Endothelial cell of umbilical vein (primary cell): ENCODE results near the gene HABP4. TPM values are rescaled to one million over a fixed set of nuclear protein-coding genes. Genes with fewer than 3 reads are reported as not detected.

ENCODE experiments used
- BruUV-seq: library from RNA; stranded (reverse); fragments of 400-500 nt; replicated peaks from 2 replicates; lab custom pipeline; 2021; lab: Mats Ljungman, UMichigan
- CTCF ChIA-PET: fragments of 300-600, 350-600 bp; sonication (Branson Sonifier 250); formaldehyde crosslinking; loops from one replicate; lab custom pipeline; 2021; ENCODE audit warnings: antibody characterized with exemption, inconsistent platforms; lab: Charles Lee
- POLR2A ChIA-PET: fragments of 300-600, 350-600 bp; sonication (Branson Sonifier 250); formaldehyde crosslinking; loops from one replicate; lab custom pipeline; 2021; ENCODE audit warnings: antibody characterized with exemption, inconsistent platforms; lab: Charles Lee
- DNase-seq: peaks from one replicate; pipeline ENCODE4 v3.0.0-alpha.2; 2011; ENCODE audit warnings: low read depth, low spot score
- FAIRE-seq: peaks from 2 replicates; lab custom pipeline; 2011; peaks lifted over from hg19 to GRCh38; lab: Jason Lieb, UNC
- H2AFZ ChIP-seq: 2 replicates; pipeline ENCODE4 v1.6.0; 2012; ENCODE audit warnings: low read depth, low read length, control low read depth, inconsistent platforms
- H3K27ac ChIP-seq: 2 replicates; pipeline ENCODE4 v1.5.1; 2011; ENCODE audit warnings: low read depth, mild to moderate bottlenecking, control low read depth, low read length, moderate library complexity; ENCODE audit not compliant: insufficient read depth
- H3K27me3 ChIP-seq, 2 experiments: 2 replicates each; pipeline versions ENCODE4 v1.6.0 to v1.6.1; 2011; ENCODE audit warnings: low read length in 2 of 2, mixed read lengths in 1 of 2; ENCODE audit not compliant: control insufficient read depth in 2 of 2, insufficient read depth in 2 of 2
- H3K36me3 ChIP-seq, 2 experiments: 2 replicates in 1 of 2; 3 replicates in 1 of 2; pipeline ENCODE4 v1.5.1; 2011; ENCODE audit warnings: low read length in 2 of 2, mild to moderate bottlenecking in 1 of 2, moderate library complexity in 1 of 2; ENCODE audit not compliant: control insufficient read depth in 2 of 2, insufficient read depth in 2 of 2; ENCODE audit errors: extremely low read depth in 1 of 2
- H3K4me1 ChIP-seq: 3 replicates; pipeline ENCODE4 v1.5.1; 2011; ENCODE audit warnings: mild to moderate bottlenecking, low read length; ENCODE audit not compliant: control insufficient read depth, insufficient read depth; ENCODE audit errors: extremely low read depth
- H3K4me2 ChIP-seq: 2 replicates; pipeline ENCODE4 v1.6.1; 2011; ENCODE audit warnings: low read length, control low read depth, mixed read lengths; ENCODE audit not compliant: insufficient read depth
- H3K4me3 ChIP-seq, 3 experiments: fragments of 200-600 bp in 1 of 3; sonication (generic), shearing (Covaris generic) in 1 of 3; replicated peaks in 1 of 3; 2 replicates each; pipeline ENCODE4 v1.5.1; 2011 to 2016; ENCODE audit warnings: control low read depth in 3 of 3, low read length in 3 of 3, mild to moderate bottlenecking in 2 of 3, inconsistent platforms in 1 of 3, low read depth in 1 of 3, moderate library complexity in 1 of 3; ENCODE audit not compliant: insufficient read depth in 1 of 3
- H3K79me2 ChIP-seq: 2 replicates; pipeline ENCODE4 v1.6.0; 2012; ENCODE audit warnings: low read length, inconsistent platforms; ENCODE audit not compliant: control insufficient read depth, insufficient read depth
- H3K9ac ChIP-seq: replicated peaks from 2 replicates; pipeline ENCODE3; 2011; ENCODE audit warnings: low read length, control low read depth; ENCODE audit not compliant: insufficient read depth; ENCODE audit errors: extremely low read depth
- H3K9me1 ChIP-seq: replicated peaks from 3 replicates; pipeline ENCODE4 v1.6.0; 2011; ENCODE audit warnings: mild to moderate bottlenecking, low read length; ENCODE audit not compliant: control insufficient read depth, insufficient read depth; ENCODE audit errors: extremely low read depth
- H3K9me3 ChIP-seq: replicated peaks from 2 replicates; pipeline ENCODE4 v1.5.1; 2012; ENCODE audit warnings: low read length, inconsistent platforms; ENCODE audit not compliant: control insufficient read depth, insufficient read depth
- H4K20me1 ChIP-seq: replicated peaks from 2 replicates; pipeline ENCODE3; 2011; ENCODE audit warnings: mild to moderate bottlenecking, low read length; ENCODE audit not compliant: control insufficient read depth, insufficient read depth; ENCODE audit errors: extremely low read depth
- EZH2 ChIP-seq: IDR thresholded peaks from 2 replicates; pipeline ENCODE4 v1.6.1; 2012; ENCODE audit warnings: borderline replicate concordance, low read depth, mild to moderate bottlenecking, moderate library complexity, low read length, inconsistent platforms; ENCODE audit not compliant: severe bottlenecking
- FOS ChIP-seq: IDR thresholded peaks from 2 replicates; pipeline ENCODE4 v1.6.1; 2011; ENCODE audit warnings: mild to moderate bottlenecking, low read length, moderate library complexity, borderline replicate concordance; ENCODE audit not compliant: insufficient read depth
- GATA2 ChIP-seq: IDR thresholded peaks from 2 replicates; pipeline ENCODE4 v1.7.0; 2011; ENCODE audit warnings: low read depth, mild to moderate bottlenecking, moderate library complexity, mixed read lengths, low read length; ENCODE audit not compliant: insufficient read length, insufficient read depth
- JUN ChIP-seq: IDR thresholded peaks from 2 replicates; pipeline ENCODE4 v1.6.1; 2011; ENCODE audit warnings: borderline replicate concordance, low read depth; ENCODE audit not compliant: insufficient read length, insufficient read depth
- MAX ChIP-seq: IDR thresholded peaks from 2 replicates; pipeline ENCODE4 v1.6.1; 2011; ENCODE audit not compliant: insufficient read depth, insufficient read length
- MYC ChIP-seq: IDR thresholded peaks from one replicate; pipeline ENCODE4 v1.6.1; 2011; ENCODE audit warnings: mild to moderate bottlenecking, low read depth, low read length
- POLR2A ChIP-seq: IDR thresholded peaks from 2 replicates; pipeline ENCODE4 v1.6.1; 2012; ENCODE audit warnings: low read depth, mild to moderate bottlenecking, control low read depth, low read length
- POLR2AphosphoS5 ChIP-seq: IDR thresholded peaks from 2 replicates; pipeline ENCODE4 v1.6.1; 2012; ENCODE audit warnings: low read depth, mild to moderate bottlenecking, control low read depth, low read length, moderate library complexity; ENCODE audit not compliant: insufficient read depth
- dilution Hi-C: fragments of 300-500 bp; cut with MboI; formaldehyde crosslinking; loops from one replicate; pipeline ENCODE4 v1.15.0; 2019; ENCODE audit warnings: low sequenced_read_pairs; ENCODE audit not compliant: extremely low pct_ligation_motif_present
- intact Hi-C: fragments of 100-400 bp; cut with micrococcal nuclease; formaldehyde crosslinking; loops from one replicate; pipeline ENCODE4 v1.10.0; 2022
- polyA plus RNA-seq, 4 experiments: library from polyadenylated mRNA; depleted of rRNA in 3 of 4; stranded (reverse) in 3 of 4; unstranded in 1 of 4; fragments of >200 nt; gene quantifications; 2 replicates each; pipeline versions ENCODE4 v1.2.1 to v1.2.3, GENCODE V29; 2011 to 2012; ENCODE audit warnings: missing spikeins in 1 of 4
- total RNA-seq: library from RNA; stranded (reverse); gene quantifications from 2 replicates; pipeline ENCODE4 v1.2.3, GENCODE V29; 2021
- TF ChIP-seq, protein P1 (sequence below), 2 donors: IDR thresholded peaks; 1 replicate in 1 of 2; 2 replicates in 1 of 2; pipeline ENCODE4 v1.5.1; 2011; ENCODE audit warnings: low read length in 2 of 2, mild to moderate bottlenecking in 2 of 2, moderate library complexity in 2 of 2, control low read depth in 1 of 2, inconsistent platforms in 1 of 2, low read depth in 1 of 2; ENCODE audit not compliant: insufficient read depth in 1 of 2; ENCODE audit errors: extremely low read depth in 1 of 2

Gene HABP4
- total and polyA plus RNA-seq, 2 donors (not counting 3 experiments of a cell fraction or from before 2014, with no cell fraction given), result 4.6 to 11.1 TPM

DNA sequence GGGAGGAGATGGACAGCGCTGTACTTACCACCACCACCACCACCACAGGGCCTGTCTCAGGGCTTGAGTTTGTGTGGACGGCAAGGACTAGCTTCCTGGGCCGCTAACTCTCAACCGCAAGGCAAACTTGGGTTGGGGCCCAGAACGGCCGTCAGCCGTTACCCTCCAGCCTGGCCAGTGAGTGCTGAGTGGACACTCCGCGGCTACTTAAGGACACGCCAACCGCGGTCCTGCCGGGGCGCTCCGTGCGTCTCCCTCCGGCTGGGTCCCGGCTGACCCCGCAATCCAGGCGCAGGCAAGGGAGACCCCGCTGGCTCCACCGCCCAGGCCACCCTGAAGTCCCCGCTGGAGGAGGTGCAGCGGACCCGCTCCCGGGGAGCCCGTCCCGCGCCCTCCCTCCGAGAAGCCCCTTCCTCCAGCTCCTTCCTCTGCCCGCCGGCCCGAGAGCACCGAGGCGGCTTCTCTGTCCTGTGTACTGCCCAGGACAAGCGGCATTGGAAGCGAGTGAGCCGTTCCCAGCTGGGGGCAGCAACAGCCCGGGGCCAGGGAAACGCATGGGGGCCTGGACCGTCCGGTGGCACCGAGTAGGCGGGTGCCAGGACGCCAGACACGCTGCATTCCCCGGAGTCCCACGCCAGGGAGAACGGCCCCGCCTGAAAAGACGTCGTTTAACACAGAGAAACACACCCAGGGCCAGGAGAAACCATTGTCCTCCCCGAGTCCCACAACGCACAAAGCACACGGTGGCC lies 46.6 kb downstream of the HABP4 start:
- no peaks in the 10 kb centered on the region for H3K4me1 ChIP-seq
- H3K4me2 ChIP-seq, result no peak overlapping the region
- no peak overlapping the region for H3K27ac ChIP-seq
- no peaks in the 10 kb centered on the region for H3K9me3 ChIP-seq
- H3K79me2 ChIP-seq, result no peaks in the 10 kb centered on the region
- intact Hi-C loops (no loop called here), dilution Hi-C loops (no loop called here)
- H2AFZ ChIP-seq, result no peak overlapping the region
- no peak for DNase-seq
- TF ChIP-seq EZH2 (no peak), MYC (no peak), MAX (no peak), POLR2AphosphoS5 (no peak), GATA2 (no peak), JUN (no peak)
- H3K4me3 ChIP-seq, result no peak overlapping the region
- H4K20me1 ChIP-seq, result no peaks in the 10 kb centered on the region
- ChIA-PET CTCF (no interaction called here), POLR2A (no interaction called here)
- no peak for FAIRE-seq
- BruUV-seq, result no TSS peak
- H3K9me1 ChIP-seq, result no peaks in the 10 kb centered on the region
- no peaks in the 10 kb centered on the region for H3K36me3 ChIP-seq
- H3K9ac ChIP-seq, result no peak overlapping the region
- no peaks in the 10 kb centered on the region for H3K27me3 ChIP-seq

DNA sequence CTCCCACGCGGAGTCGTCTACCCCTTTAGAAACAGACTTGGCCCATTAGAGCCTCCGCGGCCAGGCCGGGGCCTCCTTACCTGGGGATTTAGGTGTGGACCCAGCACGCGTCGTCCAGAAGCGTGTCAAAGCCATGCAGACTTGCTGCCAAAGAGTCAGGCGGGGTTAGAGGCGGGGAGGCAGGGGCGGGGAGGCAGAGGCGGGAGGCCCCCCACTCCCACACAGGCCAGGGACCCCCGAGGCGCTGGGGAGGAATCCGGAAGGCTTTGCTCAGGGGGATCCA lies 47.1 kb downstream of the HABP4 start:
- intact Hi-C loops (no loop called here), dilution Hi-C loops (no loop called here)
- no peaks in the 10 kb centered on the region for H3K9me1 ChIP-seq
- H3K36me3 ChIP-seq, result no peaks in the 10 kb centered on the region
- DNase-seq, result no peak
- H3K4me2 ChIP-seq, result no peak overlapping the region
- no TSS peak for BruUV-seq
- no peak overlapping the region for H3K27ac ChIP-seq
- no peaks in the 10 kb centered on the region for H4K20me1 ChIP-seq
- no peaks in the 10 kb centered on the region for H3K79me2 ChIP-seq
- H3K9ac ChIP-seq, result no peak overlapping the region
- ChIA-PET CTCF (no interaction called here), POLR2A (no interaction called here)
- no peak overlapping the region for H3K4me3 ChIP-seq
- FAIRE-seq, result no peak
- no peaks in the 10 kb centered on the region for H3K27me3 ChIP-seq
- TF ChIP-seq JUN (no peak), MYC (no peak), POLR2AphosphoS5 (no peak), GATA2 (no peak), POLR2A (no peak), MAX (no peak), FOS (no peak), EZH2 (no peak)
- TF ChIP-seq, protein P1, sequence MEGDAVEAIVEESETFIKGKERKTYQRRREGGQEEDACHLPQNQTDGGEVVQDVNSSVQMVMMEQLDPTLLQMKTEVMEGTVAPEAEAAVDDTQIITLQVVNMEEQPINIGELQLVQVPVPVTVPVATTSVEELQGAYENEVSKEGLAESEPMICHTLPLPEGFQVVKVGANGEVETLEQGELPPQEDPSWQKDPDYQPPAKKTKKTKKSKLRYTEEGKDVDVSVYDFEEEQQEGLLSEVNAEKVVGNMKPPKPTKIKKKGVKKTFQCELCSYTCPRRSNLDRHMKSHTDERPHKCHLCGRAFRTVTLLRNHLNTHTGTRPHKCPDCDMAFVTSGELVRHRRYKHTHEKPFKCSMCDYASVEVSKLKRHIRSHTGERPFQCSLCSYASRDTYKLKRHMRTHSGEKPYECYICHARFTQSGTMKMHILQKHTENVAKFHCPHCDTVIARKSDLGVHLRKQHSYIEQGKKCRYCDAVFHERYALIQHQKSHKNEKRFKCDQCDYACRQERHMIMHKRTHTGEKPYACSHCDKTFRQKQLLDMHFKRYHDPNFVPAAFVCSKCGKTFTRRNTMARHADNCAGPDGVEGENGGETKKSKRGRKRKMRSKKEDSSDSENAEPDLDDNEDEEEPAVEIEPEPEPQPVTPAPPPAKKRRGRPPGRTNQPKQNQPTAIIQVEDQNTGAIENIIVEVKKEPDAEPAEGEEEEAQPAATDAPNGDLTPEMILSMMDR (IDR thresholded peaks at IDR 0.05; ENCODE audit: extremely low read depth in 1 of 2, insufficient read depth in 1 of 2, low read depth in 1 of 2, low read length in 2 of 2), result no peak
- H3K4me1 ChIP-seq, result no peaks in the 10 kb centered on the region
- no peak overlapping the region for H2AFZ ChIP-seq
- no peaks in the 10 kb centered on the region for H3K9me3 ChIP-seq
